Measurements from ENCODE around the gene HS6ST3.

HS6ST3 gene

GRCh38 chr13:96821381-96821780 is 731.5 kb downstream of the HS6ST3 start:
- H3K4me3 ChIP-seq (ENCODE audit: low read length): no peak overlapping the region
- peak; percentile 20 for DNase-seq (ENCODE audit: low read depth)
- TF ChIP-seq, protein P1, sequence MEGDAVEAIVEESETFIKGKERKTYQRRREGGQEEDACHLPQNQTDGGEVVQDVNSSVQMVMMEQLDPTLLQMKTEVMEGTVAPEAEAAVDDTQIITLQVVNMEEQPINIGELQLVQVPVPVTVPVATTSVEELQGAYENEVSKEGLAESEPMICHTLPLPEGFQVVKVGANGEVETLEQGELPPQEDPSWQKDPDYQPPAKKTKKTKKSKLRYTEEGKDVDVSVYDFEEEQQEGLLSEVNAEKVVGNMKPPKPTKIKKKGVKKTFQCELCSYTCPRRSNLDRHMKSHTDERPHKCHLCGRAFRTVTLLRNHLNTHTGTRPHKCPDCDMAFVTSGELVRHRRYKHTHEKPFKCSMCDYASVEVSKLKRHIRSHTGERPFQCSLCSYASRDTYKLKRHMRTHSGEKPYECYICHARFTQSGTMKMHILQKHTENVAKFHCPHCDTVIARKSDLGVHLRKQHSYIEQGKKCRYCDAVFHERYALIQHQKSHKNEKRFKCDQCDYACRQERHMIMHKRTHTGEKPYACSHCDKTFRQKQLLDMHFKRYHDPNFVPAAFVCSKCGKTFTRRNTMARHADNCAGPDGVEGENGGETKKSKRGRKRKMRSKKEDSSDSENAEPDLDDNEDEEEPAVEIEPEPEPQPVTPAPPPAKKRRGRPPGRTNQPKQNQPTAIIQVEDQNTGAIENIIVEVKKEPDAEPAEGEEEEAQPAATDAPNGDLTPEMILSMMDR (conservative IDR thresholded peaks at IDR 0.05; ENCODE audit: low read length): no peak

DNA sequence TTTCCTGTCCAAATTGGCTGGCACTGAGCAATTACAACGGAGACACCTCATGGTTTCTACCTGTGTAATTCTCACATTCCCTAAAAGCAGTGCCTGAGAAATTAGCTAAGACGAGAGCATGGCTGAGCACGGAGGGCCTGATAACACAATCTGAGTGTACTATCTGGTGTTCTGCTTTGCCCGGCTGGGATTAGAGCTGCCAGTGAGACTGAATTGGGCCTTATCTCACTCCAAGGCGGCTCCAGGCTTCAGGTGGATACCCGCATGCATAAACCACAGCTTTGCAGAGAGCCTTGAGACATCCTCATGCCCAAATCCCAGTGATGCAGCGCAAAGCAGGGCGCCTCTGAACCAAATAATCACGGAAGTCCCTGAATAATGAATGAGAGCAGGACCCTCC is 732.1 kb downstream of the HS6ST3 start:
- H3K4me3 ChIP-seq (ENCODE audit: low read length): no peak overlapping the region

GRCh38 chr13:96822895-96823294 is 733.0 kb downstream of the HS6ST3 start:
- no peak for DNase-seq (ENCODE audit: low read depth)
- TF ChIP-seq, protein P1 (conservative IDR thresholded peaks at IDR 0.05; ENCODE audit: low read length): peak; percentile 17; the same call in 1 of the 2 replicates
- no peak overlapping the region for H3K4me3 ChIP-seq (ENCODE audit: low read length)

More for the DNA sequence above, 732.1 kb downstream of the HS6ST3 start:
- TF ChIP-seq, protein P1 (conservative IDR thresholded peaks at IDR 0.05; ENCODE audit: low read length): no peak
- no peak for DNase-seq (ENCODE audit: low read depth)

DNA sequence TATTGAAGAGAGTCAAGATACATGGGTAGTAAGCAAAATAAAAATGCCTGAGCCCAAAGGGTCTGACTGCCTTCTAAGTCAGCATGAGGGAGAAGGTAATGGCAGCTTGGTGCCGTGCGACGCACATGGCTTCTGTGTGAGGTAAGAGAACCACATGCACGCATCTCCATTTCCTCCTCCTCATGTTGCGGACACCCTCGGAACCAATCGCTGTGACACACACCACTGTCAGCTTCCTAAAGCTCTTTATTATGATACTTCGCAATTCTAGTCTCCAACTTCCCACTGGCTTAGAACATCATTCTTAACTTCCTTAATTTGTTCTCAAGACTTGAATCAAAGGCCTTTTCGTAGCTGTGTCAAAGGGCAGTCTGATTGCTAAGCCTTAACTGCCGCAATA is 734.2 kb downstream of the HS6ST3 start:
- no peak for DNase-seq (ENCODE audit: low read depth)
- H3K4me3 ChIP-seq (ENCODE audit: low read length): no peak overlapping the region
- TF ChIP-seq, protein P1 (conservative IDR thresholded peaks at IDR 0.05; ENCODE audit: low read length): no peak

GRCh38 chr13:96825653-96826052 is 735.7 kb downstream of the HS6ST3 start:
- DNase-seq (ENCODE audit: low read depth): no peak
- TF ChIP-seq, protein P1 (conservative IDR thresholded peaks at IDR 0.05; ENCODE audit: low read length): no peak
- H3K4me3 ChIP-seq (ENCODE audit: low read length): no peak overlapping the region

- DNase-seq (ENCODE audit: low read depth): no peak
- no peak overlapping the region for H3K4me3 ChIP-seq (ENCODE audit: low read length)
- TF ChIP-seq, protein P1 (conservative IDR thresholded peaks at IDR 0.05; ENCODE audit: low read length): no peak
Measured at GRCh38 chr13:96834626-96835025, 744.7 kb downstream of the HS6ST3 start.

- H3K4me3 ChIP-seq (ENCODE audit: low read length): no peak overlapping the region
- DNase-seq (ENCODE audit: low read depth): no peak
- TF ChIP-seq, protein P1 (conservative IDR thresholded peaks at IDR 0.05; ENCODE audit: low read length): no peak
Measured at GRCh38 chr13:96835546-96835945, 745.6 kb downstream of the HS6ST3 start.

All from AG10803 (cell line).